Measurements from ENCODE around the gene MYO5B. TPM values are rescaled to one million over a fixed set of nuclear protein-coding genes. Genes with fewer than 3 reads are reported as not detected.

The MYO5B gene
- polyA plus RNA-seq, 2 of the 4 experiments (the other 2 are of a cell fraction) = 6.4 to 18.4 TPM

DNA sequence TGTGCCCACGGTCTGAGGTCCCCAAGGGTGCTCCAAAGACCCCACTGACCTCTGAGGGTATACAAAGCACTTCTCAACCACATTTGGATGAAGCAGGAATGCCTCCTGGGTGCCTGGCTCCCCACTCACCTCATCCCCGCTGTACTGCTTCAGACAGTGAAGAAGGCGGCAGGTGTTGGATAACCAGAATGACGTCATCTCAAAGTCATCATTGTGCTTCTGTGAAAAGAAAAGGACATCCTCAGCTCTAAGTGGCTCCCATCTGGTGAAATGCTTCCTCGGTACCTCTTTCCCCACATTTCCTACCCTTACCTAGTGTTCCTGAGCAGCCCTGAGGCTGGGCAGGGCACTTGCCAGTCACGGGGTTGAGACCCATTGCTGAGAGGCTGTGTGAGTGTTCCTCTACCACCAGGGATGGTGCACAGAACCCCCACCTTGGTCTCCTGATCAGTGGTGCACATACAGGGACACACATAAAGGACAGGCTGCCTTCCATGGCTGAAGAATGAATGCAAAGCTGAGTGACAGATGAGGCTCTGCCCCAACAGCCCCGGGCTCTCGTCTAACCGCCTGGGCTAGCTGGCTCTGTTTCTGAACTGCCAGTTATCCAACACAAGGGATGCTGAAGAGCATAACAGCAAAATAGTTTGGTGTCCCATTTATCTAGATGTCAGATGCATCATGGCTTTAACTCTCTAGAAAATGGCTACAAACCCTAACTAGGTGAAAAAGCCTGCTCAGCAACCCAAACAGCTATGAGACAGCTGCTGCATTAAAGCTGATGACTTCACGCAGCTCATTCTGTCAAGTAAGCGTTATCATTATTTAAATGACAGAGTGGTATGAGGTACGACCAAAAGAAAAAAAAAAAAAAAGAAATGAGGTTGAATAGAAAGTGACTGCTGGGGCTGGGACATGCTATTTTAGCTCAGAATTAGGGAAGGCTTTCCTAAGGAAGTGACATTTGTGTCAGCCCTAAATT lies 353.4 kb downstream of the MYO5B start:
- H3K27ac ChIP-seq = no peak overlapping the region
- no peak for ATAC-seq
- no peaks in the 10 kb centered on the region for H3K9me3 ChIP-seq
- no peak for TF ChIP-seq RNF2 (IDR thresholded peaks at IDR 0.05; ENCODE audit: borderline replicate concordance, low read depth)
- no peak for TF ChIP-seq RCOR1 (IDR thresholded peaks at IDR 0.05; ENCODE audit: low read depth, low read length)
- no peak for TF ChIP-seq FOXS1 (CRISPR knock-in tag; IDR thresholded peaks at IDR 0.05)
- TF ChIP-seq, protein P1, sequence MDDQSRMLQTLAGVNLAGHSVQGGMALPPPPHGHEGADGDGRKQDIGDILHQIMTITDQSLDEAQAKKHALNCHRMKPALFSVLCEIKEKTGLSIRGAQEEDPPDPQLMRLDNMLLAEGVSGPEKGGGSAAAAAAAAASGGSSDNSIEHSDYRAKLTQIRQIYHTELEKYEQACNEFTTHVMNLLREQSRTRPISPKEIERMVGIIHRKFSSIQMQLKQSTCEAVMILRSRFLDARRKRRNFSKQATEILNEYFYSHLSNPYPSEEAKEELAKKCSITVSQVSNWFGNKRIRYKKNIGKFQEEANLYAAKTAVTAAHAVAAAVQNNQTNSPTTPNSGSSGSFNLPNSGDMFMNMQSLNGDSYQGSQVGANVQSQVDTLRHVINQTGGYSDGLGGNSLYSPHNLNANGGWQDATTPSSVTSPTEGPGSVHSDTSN (IDR thresholded peaks at IDR 0.05) = no peak
- no peak for TF ChIP-seq HES2 (IDR thresholded peaks at IDR 0.05)
- TF ChIP-seq JUN (IDR thresholded peaks at IDR 0.05) = no peak
- TF ChIP-seq POLR2A (IDR thresholded peaks at IDR 0.05; ENCODE audit: low read length) = no peak
- no peak for TF ChIP-seq BHLHE40 (IDR thresholded peaks at IDR 0.05; ENCODE audit: low read depth, low read length)
- TF ChIP-seq HOXB5 (CRISPR knock-in tag; IDR thresholded peaks at IDR 0.05) = no peak
- TF ChIP-seq SREBF2 (IDR thresholded peaks at IDR 0.05) = no peak
- TF ChIP-seq BCL3 (IDR thresholded peaks at IDR 0.05) = no peak
- no peak for TF ChIP-seq PHF8 (IDR thresholded peaks at IDR 0.05; ENCODE audit: borderline replicate concordance, low read depth)
- TF ChIP-seq FOSB (CRISPR knock-in tag; IDR thresholded peaks at IDR 0.05) = no peak
- no peak for TF ChIP-seq HOXB13 (CRISPR knock-in tag; IDR thresholded peaks at IDR 0.05; ENCODE audit: low read depth)
- TF ChIP-seq RAD21 (conservative IDR thresholded peaks at IDR 0.05 in 1 of 2, IDR thresholded peaks at IDR 0.05 in 1 of 2) = no peak
- no peak for TF ChIP-seq EP300 (IDR thresholded peaks at IDR 0.05)
- no peak for TF ChIP-seq MAZ (IDR thresholded peaks at IDR 0.05; ENCODE audit: borderline replicate concordance, low read depth, low read length)
- TF ChIP-seq, protein P2, sequence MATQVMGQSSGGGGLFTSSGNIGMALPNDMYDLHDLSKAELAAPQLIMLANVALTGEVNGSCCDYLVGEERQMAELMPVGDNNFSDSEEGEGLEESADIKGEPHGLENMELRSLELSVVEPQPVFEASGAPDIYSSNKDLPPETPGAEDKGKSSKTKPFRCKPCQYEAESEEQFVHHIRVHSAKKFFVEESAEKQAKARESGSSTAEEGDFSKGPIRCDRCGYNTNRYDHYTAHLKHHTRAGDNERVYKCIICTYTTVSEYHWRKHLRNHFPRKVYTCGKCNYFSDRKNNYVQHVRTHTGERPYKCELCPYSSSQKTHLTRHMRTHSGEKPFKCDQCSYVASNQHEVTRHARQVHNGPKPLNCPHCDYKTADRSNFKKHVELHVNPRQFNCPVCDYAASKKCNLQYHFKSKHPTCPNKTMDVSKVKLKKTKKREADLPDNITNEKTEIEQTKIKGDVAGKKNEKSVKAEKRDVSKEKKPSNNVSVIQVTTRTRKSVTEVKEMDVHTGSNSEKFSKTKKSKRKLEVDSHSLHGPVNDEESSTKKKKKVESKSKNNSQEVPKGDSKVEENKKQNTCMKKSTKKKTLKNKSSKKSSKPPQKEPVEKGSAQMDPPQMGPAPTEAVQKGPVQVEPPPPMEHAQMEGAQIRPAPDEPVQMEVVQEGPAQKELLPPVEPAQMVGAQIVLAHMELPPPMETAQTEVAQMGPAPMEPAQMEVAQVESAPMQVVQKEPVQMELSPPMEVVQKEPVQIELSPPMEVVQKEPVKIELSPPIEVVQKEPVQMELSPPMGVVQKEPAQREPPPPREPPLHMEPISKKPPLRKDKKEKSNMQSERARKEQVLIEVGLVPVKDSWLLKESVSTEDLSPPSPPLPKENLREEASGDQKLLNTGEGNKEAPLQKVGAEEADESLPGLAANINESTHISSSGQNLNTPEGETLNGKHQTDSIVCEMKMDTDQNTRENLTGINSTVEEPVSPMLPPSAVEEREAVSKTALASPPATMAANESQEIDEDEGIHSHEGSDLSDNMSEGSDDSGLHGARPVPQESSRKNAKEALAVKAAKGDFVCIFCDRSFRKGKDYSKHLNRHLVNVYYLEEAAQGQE (IDR thresholded peaks at IDR 0.05) = no peak
- TF ChIP-seq ZNF302 (CRISPR knock-in tag; IDR thresholded peaks at IDR 0.05) = no peak
- TF ChIP-seq CHD4 (IDR thresholded peaks at IDR 0.05; ENCODE audit: borderline replicate concordance) = no peak
- CTCF ChIA-PET = interaction anchor here (0.9 to 2.5 kb wide), 3 partner anchors 11 to 18 kb away, joined by 3 to 12 read pairs (median 3); no protein-coding TSS in a partner anchor
- POLR2A ChIA-PET = no interaction called here
- WGBS (ENCODE audit: missing lambda C conversion rate) = 88% methylated on average over 11 of the region's 12 CpGs
- FAIRE-seq = no peak
- no peak for DNase-seq (ENCODE audit: low read depth in 1 of 2, low spot score in 1 of 2)
- H3K4me2 ChIP-seq = no peak overlapping the region
- peaks cover 23% of the 10 kb centered on the region for H3K4me1 ChIP-seq
- H3K4me3 ChIP-seq = no peak overlapping the region

All from A549 (cell line).